PC-3 (cell line): Measurements from ENCODE around the gene CD81.

Source experiments
- EZH2phosphoT487 ChIP-seq: fragments of 300-600 bp; sonication (generic); IDR thresholded peaks from 2 replicates; pipeline ENCODE4 v1.6.1; 2018; ENCODE audit warnings: mild to moderate bottlenecking, antibody characterized with exemption, low read length, borderline replicate concordance
- TF ChIP-seq, protein P1 (sequence below): fragments of 300-600 bp; sonication (generic); conservative IDR thresholded peaks from 2 replicates; pipeline ENCODE4 v1.5.1; 2017; ENCODE audit warnings: antibody characterized with exemption, low read depth, mild to moderate bottlenecking, low read length

DNA sequence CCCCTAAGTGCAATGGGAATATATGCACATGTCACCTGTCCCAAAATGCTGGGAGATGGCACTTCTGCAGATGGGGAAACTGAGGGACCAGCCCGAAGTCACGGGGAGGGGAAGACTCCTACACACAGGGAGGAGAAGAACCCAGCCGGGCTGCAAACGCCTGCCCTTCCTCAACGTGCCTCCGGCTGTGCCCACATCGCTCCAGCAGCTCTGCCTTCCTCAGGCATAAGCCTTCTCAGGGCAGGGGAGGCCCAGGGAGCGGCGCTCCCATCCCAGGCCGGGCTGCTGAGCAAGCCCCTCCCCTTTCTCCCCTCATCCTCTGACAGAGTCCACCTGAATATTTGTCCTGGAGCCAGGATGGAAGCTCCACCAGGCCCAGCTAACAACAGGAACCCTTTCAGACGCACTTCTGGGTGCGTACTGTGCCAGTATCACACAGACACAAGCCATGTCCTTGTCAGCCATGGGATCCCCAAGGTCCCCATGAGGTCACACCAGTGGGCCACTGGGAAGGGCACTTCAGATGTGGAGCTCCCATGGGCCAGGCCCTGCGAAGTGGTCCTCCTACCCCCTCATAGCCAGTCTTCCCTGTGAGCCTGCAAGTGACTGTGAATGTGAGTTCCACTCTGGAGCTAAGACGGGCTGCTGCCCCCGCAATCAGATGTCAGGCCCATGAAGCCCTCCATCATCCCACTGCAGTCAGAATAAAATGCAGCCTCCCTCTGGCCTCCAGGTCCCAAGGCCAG is 2.5 kb upstream of the CD81 start:
- TF ChIP-seq, protein P1, sequence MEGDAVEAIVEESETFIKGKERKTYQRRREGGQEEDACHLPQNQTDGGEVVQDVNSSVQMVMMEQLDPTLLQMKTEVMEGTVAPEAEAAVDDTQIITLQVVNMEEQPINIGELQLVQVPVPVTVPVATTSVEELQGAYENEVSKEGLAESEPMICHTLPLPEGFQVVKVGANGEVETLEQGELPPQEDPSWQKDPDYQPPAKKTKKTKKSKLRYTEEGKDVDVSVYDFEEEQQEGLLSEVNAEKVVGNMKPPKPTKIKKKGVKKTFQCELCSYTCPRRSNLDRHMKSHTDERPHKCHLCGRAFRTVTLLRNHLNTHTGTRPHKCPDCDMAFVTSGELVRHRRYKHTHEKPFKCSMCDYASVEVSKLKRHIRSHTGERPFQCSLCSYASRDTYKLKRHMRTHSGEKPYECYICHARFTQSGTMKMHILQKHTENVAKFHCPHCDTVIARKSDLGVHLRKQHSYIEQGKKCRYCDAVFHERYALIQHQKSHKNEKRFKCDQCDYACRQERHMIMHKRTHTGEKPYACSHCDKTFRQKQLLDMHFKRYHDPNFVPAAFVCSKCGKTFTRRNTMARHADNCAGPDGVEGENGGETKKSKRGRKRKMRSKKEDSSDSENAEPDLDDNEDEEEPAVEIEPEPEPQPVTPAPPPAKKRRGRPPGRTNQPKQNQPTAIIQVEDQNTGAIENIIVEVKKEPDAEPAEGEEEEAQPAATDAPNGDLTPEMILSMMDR, result no peak
- TF ChIP-seq EZH2phosphoT487, result no peak
